Peyer's patch (tissue), 4 donors: Measurements from ENCODE around the gene TRAF3. TPM values are rescaled to one million over a fixed set of nuclear protein-coding genes. Genes with fewer than 3 reads are reported as not detected.
"Not testable (repeated sequence)": the region's sequence is repeated elsewhere in the genome, so short reads cannot be mapped to it uniquely, and the experiment has no call there.

Experiments
- DNase-seq, 3 donors: peaks; one replicate each; pipeline ENCODE4 v3.0.0-alpha.2; 2017 to 2019
- H3K27ac ChIP-seq, 4 donors: fragments of 200-600 bp; sonication (generic); one replicate each; pipeline ENCODE4 v1.5.1; 2016 to 2019
- H3K27me3 ChIP-seq, 2 donors: fragments of 200-600 bp; sonication (generic); one replicate each; pipeline ENCODE4 v1.5.1; 2019
- H3K36me3 ChIP-seq, 3 donors: fragments of 200-600 bp; sonication (generic); one replicate each; pipeline ENCODE4 v1.5.1; 2016 to 2019
- H3K4me1 ChIP-seq, 4 donors: fragments of 200-600 bp; sonication (generic); one replicate each; pipeline ENCODE4 v1.5.1; 2016 to 2019
- H3K4me3 ChIP-seq, 4 donors: fragments of 200-600 bp; sonication (generic); 1 replicate in 3 of 4; 2 replicates in 1 of 4; pipeline ENCODE4 v1.5.1; 2016 to 2019; ENCODE audit warnings: mild to moderate bottlenecking in 1 of 4
- H3K9me3 ChIP-seq, 4 donors: fragments of 200-600 bp; sonication (generic); one replicate each; pipeline ENCODE4 v1.5.1; 2016 to 2019; ENCODE audit warnings: mild to moderate bottlenecking in 1 of 4
- POLR2A ChIP-seq, 2 donors: fragments of 450-650 bp; IDR thresholded peaks; one replicate each; pipeline ENCODE4 v1.5.1; 2017; ENCODE audit warnings: antibody characterized with exemption in 2 of 2, mild to moderate bottlenecking in 2 of 2, moderate library complexity in 2 of 2
- total RNA-seq, 4 donors: library from RNA; depleted of rRNA; stranded (reverse); fragments of >200 nt; gene quantifications; one replicate each; pipeline ENCODE4 v1.1.0, GENCODE V29; 2016
- TF ChIP-seq, protein P1 (sequence below), 6 experiments: fragments of 450-650 bp in 4 of 6; fragments of 200-600 bp in 2 of 6; sonication (generic) in 1 of 6; IDR thresholded peaks; one replicate each; pipeline ENCODE4 v1.5.1; 2017 to 2019; ENCODE audit warnings: antibody characterized with exemption in 6 of 6, mild to moderate bottlenecking in 3 of 6, moderate library complexity in 1 of 6

TRAF3 gene
- total RNA-seq, 4 donors from 2014 or later: 31.7 to 47.8 (median 41.8) TPM

DNA sequence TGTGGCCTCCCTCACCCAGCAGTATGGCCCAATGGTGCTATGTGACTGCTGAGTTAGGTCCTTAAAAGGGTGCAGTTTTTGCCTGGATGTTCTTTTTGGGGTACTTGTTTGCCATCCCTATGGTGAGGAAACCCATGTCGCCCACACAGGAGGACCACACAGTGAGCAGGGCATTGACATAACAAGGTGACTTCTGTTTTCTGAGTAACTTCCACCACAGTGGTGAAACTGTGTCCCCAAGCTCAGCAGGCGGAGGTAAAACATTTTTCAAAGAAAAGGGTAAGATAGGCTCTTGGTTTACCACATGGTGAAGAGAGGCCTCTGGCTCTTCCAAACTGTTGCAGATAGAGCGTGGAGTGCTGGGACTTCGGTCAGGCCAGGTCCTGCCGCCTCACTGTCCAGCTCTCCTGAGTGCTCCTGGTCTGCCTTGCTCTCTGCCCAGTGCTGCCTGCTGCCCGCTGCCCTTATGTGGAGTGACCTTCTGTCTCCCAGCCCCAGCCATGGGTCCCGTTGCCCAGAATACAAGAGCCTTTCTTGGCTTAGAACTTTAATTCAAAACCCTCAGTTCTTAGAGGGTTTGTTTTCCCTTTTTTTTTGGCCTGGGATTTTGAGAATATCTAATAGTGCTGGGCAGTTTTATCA, 54.0 kb downstream of the TRAF3 start:
- Histone ChIP-seq H3K36me3 (peaks cover 0 to 7% (median 0%) of the 10 kb centered on the region in 3 donors), H3K27ac (no peak overlapping the region), H3K27me3 (no peaks in the 10 kb centered on the region), H3K4me3 (no peak overlapping the region), H3K9me3 (no peaks in the 10 kb centered on the region), H3K4me1 (no peaks in the 10 kb centered on the region)
- TF ChIP-seq, protein P1, sequence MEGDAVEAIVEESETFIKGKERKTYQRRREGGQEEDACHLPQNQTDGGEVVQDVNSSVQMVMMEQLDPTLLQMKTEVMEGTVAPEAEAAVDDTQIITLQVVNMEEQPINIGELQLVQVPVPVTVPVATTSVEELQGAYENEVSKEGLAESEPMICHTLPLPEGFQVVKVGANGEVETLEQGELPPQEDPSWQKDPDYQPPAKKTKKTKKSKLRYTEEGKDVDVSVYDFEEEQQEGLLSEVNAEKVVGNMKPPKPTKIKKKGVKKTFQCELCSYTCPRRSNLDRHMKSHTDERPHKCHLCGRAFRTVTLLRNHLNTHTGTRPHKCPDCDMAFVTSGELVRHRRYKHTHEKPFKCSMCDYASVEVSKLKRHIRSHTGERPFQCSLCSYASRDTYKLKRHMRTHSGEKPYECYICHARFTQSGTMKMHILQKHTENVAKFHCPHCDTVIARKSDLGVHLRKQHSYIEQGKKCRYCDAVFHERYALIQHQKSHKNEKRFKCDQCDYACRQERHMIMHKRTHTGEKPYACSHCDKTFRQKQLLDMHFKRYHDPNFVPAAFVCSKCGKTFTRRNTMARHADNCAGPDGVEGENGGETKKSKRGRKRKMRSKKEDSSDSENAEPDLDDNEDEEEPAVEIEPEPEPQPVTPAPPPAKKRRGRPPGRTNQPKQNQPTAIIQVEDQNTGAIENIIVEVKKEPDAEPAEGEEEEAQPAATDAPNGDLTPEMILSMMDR (IDR thresholded peaks at IDR 0.05): no peak
- TF ChIP-seq POLR2A (IDR thresholded peaks at IDR 0.05): no peak
- no peak for DNase-seq

DNA sequence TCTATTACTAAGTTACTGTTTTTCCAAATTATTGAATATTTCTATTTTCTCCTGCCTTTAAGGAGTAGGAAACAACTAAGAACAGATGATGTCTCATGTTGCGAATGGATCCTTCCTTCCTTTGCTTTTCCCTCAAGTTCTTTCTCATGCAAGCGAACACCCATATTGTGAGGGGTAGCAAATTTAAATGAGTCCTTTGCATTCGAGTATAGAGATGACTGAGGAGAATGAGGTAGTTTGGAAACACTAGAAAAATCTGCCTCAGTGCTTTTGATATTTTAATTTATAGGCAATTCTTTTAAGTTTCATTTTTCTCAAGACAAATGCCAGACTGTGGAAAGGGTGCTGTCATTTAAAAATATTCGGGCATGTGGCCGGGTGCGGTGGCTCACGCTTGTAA, 56.1 kb downstream of the TRAF3 start:
- H3K9me3 ChIP-seq: no peaks in the 10 kb centered on the region
- H3K27me3 ChIP-seq: no peaks in the 10 kb centered on the region
- peaks cover 0 to 7% (median 0%) of the 10 kb centered on the region in 3 donors for H3K36me3 ChIP-seq
- no peak for TF ChIP-seq POLR2A (IDR thresholded peaks at IDR 0.05)
- TF ChIP-seq, protein P1 (IDR thresholded peaks at IDR 0.05): no peak
- no peak overlapping the region for H3K27ac ChIP-seq
- H3K4me1 ChIP-seq: no peaks in the 10 kb centered on the region
- H3K4me3 ChIP-seq: no peak overlapping the region
- no peak for DNase-seq

- H3K9me3 ChIP-seq: no peaks in the 10 kb centered on the region
- H3K27me3 ChIP-seq: no peaks in the 10 kb centered on the region
Observed at GRCh38 chr14:102833991-102834390, 56.7 kb downstream of the TRAF3 start.

GRCh38 chr14:102835959-102836358, 58.7 kb downstream of the TRAF3 start:
- Histone ChIP-seq H3K4me1 (no peaks in the 10 kb centered on the region), H3K36me3 (peaks cover 0 to 4% (median 0%) of the 10 kb centered on the region in 3 donors), H3K4me3 (no peak overlapping the region), H3K9me3 (no peaks in the 10 kb centered on the region), H3K27ac (no peak overlapping the region), H3K27me3 (no peaks in the 10 kb centered on the region)
- no peak for DNase-seq
- TF ChIP-seq, protein P1 (IDR thresholded peaks at IDR 0.05): no peak
- no peak for TF ChIP-seq POLR2A (IDR thresholded peaks at IDR 0.05)

More at GRCh38 chr14:102833991-102834390, 56.7 kb downstream of the TRAF3 start:
- Histone ChIP-seq H3K4me1 (no peaks in the 10 kb centered on the region), H3K4me3 (no peak overlapping the region), H3K36me3 (peaks cover 0 to 7% (median 0%) of the 10 kb centered on the region in 3 donors), H3K27ac (no peak overlapping the region)
- DNase-seq: no peak
- no peak for TF ChIP-seq POLR2A (IDR thresholded peaks at IDR 0.05)
- TF ChIP-seq, protein P1 (IDR thresholded peaks at IDR 0.05): no peak

DNA sequence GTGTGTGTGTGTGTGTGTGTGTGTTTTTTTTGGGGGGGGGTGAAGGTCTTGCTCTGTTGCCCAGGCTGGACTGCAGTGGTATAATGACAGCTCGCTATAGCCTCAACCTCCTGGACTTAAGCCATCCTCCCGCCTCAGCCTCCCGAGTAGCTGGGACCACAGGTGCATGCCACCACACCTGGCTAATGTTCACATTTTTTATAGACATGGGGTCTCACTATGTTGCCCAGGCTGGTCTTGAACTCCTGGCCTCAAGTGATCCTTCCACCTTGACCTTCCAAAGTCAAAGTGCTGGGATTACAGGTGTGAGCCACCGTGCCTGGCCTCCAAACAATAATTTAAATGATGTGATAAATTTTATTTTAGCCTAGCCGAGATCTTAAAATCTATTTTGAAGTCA, 59.9 kb downstream of the TRAF3 start:
- H3K4me1 ChIP-seq, H3K27me3 ChIP-seq, H3K9me3 ChIP-seq, H3K36me3 ChIP-seq, H3K4me3 ChIP-seq, DNase-seq, H3K27ac ChIP-seq: not testable (repeated sequence)

DNA sequence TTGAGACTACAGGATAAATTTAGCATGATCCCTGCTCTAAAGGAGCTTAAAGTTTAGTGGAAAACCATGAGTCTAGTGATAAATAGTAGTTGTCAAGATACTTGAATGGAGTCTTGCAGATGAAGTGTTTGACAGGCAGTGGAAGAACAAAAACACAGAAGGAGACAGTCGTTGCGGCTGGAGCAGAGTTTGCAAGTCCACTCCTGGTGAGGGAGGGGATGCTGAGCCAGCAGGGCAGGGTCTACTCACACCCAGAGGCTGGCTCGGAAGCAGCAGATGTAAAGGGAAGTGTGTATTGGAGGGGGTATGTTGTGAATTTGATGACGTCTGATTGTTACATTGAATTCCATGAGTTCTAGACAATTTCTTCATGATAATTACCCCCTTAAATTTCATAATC, 61.3 kb downstream of the TRAF3 start:
- Histone ChIP-seq H3K36me3 (no peaks in the 10 kb centered on the region), H3K4me1 (no peaks in the 10 kb centered on the region), H3K4me3 (no peak overlapping the region), H3K9me3 (no peaks in the 10 kb centered on the region), H3K27ac (no peak overlapping the region), H3K27me3 (no peaks in the 10 kb centered on the region)
- TF ChIP-seq, protein P1 (IDR thresholded peaks at IDR 0.05): no peak
- no peak for TF ChIP-seq POLR2A (IDR thresholded peaks at IDR 0.05)
- DNase-seq: no peak
